ENCODE results near the gene MYG1. TPM values are rescaled to one million over a fixed set of nuclear protein-coding genes. Genes with fewer than 3 reads are reported as not detected.
A peak's percentile ranks its signal among the peaks of the same experiment; 100 is the strongest.

The MYG1 gene
- polyA plus RNA-seq, 3 donors = 59.5 to 62.9 (median 62.2) TPM

GRCh38 chr12:53347905-53348304 lies 48.4 kb downstream of the MYG1 start:
- no peak for DNase-seq

GRCh38 chr12:53352331-53353256 lies 53.1 kb downstream of the MYG1 start:
- peak; percentile 88 for DNase-seq

- DNase-seq = no peak
Observed at GRCh38 chr12:53353257-53353655, 53.8 kb downstream of the MYG1 start.

DNA sequence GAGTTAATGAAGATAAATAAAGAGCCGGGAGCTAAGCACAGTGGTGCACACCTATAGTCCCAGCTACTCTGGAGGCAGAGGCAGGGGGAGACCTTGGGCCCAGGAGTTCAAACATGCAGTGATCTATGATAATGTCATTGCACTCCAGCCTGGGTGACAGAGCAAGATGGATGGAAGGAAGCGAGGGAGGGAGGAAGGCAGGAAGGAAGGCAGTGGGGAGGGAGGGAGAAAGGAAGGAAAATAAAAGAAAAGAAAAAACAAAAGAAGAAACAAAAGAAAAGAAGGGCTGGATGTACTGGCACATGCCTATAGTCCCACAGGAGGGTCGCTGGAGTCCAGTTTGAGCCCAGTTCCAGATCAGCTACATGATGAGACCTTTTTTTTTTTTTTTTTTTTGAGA lies 55.6 kb downstream of the MYG1 start:
- no peak for DNase-seq

Other genes starting within 250 kb of the MYG1 start
- gene TNS2, start 249.6 kb upstream of the MYG1 start, polyA plus RNA-seq (ENCODE audit: insufficient read length in 3 of 3) = 100 to 1,000 TPM; 102 to 132 (median 114) TPM
- 10 to 100 TPM; 17.4 to 19.8 (median 18.2) TPM for gene SPRYD3, start 220.3 kb upstream of the MYG1 start, polyA plus RNA-seq (ENCODE audit: insufficient read length in 3 of 3)
- gene IGFBP6, start 202.0 kb upstream of the MYG1 start, polyA plus RNA-seq (ENCODE audit: insufficient read length in 3 of 3) = 10 to 100 TPM; 10.4 to 17.6 (median 13.6) TPM
- 1 to 10 TPM; 2.4 to 3.0 (median 2.7) TPM for gene SOAT2, start 196.2 kb upstream of the MYG1 start, polyA plus RNA-seq (ENCODE audit: insufficient read length in 3 of 3)
- gene ZNF740, start 119.0 kb upstream of the MYG1 start, polyA plus RNA-seq (ENCODE audit: insufficient read length in 3 of 3) = 10 to 100 TPM; 67.8 to 81.5 (median 76.2) TPM
- 100 to 1,000 TPM in 2 of 3 donors, 10 to 100 TPM in 1; 36.9 to 113 (median 106) TPM for gene CSAD, start 118.8 kb upstream of the MYG1 start, polyA plus RNA-seq (ENCODE audit: insufficient read length in 3 of 3)
- gene ITGB7, start 92.4 kb upstream of the MYG1 start, polyA plus RNA-seq (ENCODE audit: insufficient read length in 3 of 3) = 1 to 10 TPM; 1.7 to 1.9 (median 1.7) TPM
- gene RARG, start 67.5 kb upstream of the MYG1 start, polyA plus RNA-seq (ENCODE audit: insufficient read length in 3 of 3) = 10 to 100 TPM; 32.0 to 38.1 (median 35.7) TPM
- gene ESPL1, start 31.4 kb upstream of the MYG1 start, polyA plus RNA-seq (ENCODE audit: insufficient read length in 3 of 3) = 10 to 100 TPM; 11.6 to 16.0 (median 14.3) TPM
- 100 to 1,000 TPM; 564 to 760 (median 671) TPM for gene PFDN5, start 4.2 kb upstream of the MYG1 start, polyA plus RNA-seq (ENCODE audit: insufficient read length in 3 of 3)
- 10 to 100 TPM; 85.1 to 93.6 (median 86.9) TPM for gene AAAS, start 21.9 kb downstream of the MYG1 start, polyA plus RNA-seq (ENCODE audit: insufficient read length in 3 of 3)
- gene SP7, start 36.7 kb downstream of the MYG1 start, polyA plus RNA-seq (ENCODE audit: insufficient read length in 3 of 3) = under 1 TPM in 2 of 3 donors, not detected in 1; 0.10 to 0.43 TPM
- gene SP1, start 80.5 kb downstream of the MYG1 start, polyA plus RNA-seq (ENCODE audit: insufficient read length in 3 of 3) = 10 to 100 TPM; 69.3 to 90.7 (median 86.1) TPM
- under 1 TPM; 0.24 to 0.48 (median 0.27) TPM for gene AMHR2, start 124.2 kb downstream of the MYG1 start, polyA plus RNA-seq (ENCODE audit: insufficient read length in 3 of 3)
- gene PRR13, start 142.0 kb downstream of the MYG1 start, polyA plus RNA-seq (ENCODE audit: insufficient read length in 3 of 3) = 100 to 1,000 TPM; 172 to 193 (median 185) TPM
- gene PCBP2, start 152.4 kb downstream of the MYG1 start, polyA plus RNA-seq (ENCODE audit: insufficient read length in 3 of 3) = 1,000 to 10,000 TPM; 1,070 to 1,171 (median 1,081) TPM
- gene MAP3K12, start 199.8 kb downstream of the MYG1 start, polyA plus RNA-seq (ENCODE audit: insufficient read length in 3 of 3) = 10 to 100 TPM; 22.9 to 40.1 (median 36.9) TPM
- 10 to 100 TPM; 54.5 to 62.3 (median 58.0) TPM for gene TARBP2, start 201.6 kb downstream of the MYG1 start, polyA plus RNA-seq (ENCODE audit: insufficient read length in 3 of 3)
- 1 to 10 TPM in 1 of 3 donors, under 1 TPM in 2; 0.70 to 1.1 (median 0.93) TPM for gene NPFF, start 207.8 kb downstream of the MYG1 start, polyA plus RNA-seq (ENCODE audit: insufficient read length in 3 of 3)